DMS79 treated with DMSO at 0.1 percent for 48 hours (cell line): ENCODE data around the gene POC1A.

Experiments used
- DNase-seq: peaks from one replicate; lab custom pipeline; 2025; lab: John Stamatoyannopoulos, UW

The POC1A gene

DNA sequence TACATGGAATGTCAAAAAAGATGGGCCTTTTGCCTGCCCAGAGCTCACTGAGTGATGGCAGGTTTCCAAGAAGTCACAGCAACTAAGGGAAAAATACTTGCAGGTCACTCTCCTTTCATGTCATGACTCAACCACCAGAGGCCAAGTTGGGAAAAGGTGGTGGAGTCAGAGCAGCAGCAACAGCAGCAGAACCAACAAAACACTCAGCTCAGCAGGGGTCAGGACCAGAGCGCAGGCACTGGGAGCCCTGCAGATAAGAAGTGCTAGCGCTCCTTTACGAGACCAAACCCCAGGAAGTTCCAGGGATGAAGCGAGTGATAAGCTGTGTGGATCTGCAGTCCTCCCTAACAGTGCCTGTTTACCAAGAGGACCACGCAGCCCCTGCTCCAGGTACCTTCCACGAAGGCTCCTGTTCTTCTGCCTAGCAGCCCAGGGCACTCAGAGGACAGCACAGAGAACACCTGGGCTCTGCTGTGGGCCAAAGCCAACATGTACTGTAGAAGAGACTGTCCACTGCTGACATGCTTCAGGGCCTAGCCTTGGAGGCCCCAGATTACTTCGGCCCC, 26.0 kb downstream of the POC1A start:
- no peak for DNase-seq

DNA sequence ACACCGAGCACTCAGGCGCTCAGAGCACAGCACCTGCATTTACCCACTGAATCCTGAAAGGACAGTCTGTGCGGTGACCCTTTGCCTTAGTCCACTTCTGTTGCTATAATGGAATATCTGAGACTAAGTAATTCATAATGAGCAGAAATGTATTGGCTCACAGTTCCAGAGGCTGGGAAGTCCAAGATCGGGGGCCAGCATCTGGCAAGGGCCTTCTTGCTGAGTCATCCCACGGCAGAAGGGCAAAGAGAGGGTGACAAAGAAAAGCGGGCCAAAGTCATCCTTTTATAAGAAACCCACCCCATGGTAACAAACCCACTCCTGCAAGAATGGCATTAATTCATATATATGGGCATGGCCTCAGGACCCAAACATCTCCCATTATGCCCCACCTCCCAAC, 27.7 kb downstream of the POC1A start:
- DNase-seq, result no peak

DNA sequence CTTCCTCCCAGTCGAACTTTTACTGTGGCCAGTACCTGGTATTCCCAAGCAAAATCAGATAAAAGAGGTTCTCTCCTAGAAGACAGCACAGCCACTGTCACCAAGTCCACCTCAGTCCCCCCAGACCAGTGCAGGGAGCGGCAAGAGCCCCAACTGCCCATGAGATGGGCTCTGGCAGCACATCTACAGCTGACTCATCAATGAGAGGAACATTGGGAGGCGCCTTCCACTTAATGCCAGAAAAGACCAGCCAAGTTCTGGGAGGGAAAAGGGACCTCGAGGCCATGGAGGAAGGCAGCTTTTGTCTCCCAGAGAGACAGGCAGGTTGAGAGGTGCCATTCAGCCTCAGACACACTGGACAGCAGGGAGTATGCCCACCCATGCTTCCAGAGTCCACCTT, 28.2 kb downstream of the POC1A start:
- no peak for DNase-seq

DNA sequence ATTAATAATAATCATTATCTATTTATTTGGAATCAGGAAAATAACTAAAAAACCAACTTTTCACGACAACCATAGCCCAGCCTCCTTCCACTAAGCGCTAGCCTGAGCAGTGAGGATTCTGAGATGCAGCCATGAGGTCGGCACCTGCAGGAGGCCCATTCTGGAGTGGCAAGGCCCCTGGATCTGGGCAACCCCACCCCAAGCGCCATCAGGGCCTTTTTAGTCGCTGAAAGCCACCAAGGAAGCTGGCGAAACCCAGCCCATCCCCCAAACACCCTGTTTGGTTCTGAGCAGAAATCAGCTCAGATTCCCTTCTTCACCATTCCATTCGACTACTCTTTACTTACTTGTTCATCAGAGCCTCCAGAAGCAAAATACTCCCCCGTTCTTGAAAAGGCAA, 29.5 kb downstream of the POC1A start:
- no peak for DNase-seq

DNA sequence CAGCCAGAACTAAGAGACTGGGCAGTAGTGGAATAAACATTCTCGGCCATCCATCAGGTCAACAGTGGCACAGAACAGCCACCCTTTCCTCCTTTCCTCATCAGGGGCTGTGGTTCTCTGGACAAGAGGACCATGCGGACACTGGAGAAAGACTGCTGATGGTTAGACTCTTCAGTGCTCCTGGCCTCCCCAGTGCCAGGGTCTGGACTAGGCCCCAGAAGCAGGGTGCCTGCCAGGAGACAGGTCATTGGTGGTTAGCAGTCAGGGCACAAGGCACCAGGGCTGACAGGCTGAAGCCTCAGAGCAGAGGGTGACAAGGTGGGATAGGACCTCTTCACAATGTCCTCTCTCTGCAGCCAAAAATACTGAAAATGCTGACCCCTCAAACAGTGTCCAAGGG, 30.1 kb downstream of the POC1A start:
- DNase-seq, result no peak

DNA sequence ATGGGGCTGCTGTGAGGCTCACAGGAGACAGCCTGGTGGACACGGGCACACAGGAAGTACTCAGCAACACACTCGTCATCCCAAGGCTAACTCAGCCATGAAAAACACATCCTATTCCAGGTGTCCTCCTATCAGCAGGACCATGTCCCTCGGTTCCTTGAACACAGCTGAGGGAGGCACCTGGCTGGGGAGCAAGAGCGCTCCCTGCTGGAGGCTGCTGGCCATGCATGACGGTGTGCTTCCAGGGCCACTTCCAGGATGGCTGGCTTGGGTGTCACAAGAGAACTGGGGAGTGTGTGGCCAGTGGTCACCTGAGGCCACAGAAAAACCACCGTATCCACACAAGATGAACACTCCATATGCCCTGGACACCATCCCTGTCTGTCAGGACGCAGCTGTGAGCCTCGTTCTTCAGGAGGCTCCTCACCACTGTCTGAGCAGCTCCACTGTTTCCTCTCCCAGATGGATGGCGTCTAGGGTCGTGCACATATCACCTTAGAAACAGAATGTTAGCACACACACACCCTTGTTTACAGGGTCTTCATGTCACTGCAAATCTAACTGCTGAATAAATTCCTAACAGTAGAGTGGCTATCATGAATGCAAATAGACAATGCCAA, 31.0 kb downstream of the POC1A start:
- DNase-seq, result no peak

DNA sequence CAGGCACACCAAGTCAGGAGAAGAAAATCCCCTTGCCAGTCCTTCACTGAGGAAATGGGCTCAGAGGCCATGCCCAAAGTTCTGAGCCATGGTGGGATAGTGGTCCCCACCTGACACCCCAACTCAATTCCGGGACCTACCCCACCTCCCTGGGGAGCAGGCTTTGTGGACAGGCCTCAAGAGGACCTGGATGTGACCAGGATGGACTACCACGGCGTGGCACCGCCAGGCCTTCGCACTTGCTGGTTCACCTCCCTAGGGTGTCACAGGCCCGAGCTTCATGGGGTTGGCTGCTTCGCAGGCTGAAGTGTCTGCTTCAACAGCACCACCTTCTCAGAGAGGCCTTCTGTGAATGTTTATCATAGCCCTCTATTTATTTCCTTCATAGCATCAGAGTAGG, 31.7 kb downstream of the POC1A start:
- DNase-seq, result no peak

DNA sequence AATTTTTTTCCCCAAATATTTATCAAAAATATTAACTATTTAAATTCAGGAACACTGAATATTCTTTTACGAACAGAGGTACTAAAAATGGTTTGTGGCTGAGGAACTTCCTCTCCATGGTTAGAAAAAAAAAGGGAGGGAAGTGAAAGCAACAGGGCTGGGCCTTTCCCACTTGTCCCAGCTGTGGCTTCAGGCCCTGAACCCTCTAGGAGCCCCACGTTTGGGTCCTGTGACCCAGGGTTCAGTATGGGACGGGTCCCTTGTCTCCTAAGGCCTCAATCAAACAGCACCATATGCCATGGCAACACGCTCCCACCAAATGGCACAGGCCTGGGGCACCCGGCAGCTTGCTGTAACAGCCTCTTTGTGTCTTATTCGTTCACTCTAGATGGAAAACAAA, 32.4 kb downstream of the POC1A start:
- no peak for DNase-seq

DNA sequence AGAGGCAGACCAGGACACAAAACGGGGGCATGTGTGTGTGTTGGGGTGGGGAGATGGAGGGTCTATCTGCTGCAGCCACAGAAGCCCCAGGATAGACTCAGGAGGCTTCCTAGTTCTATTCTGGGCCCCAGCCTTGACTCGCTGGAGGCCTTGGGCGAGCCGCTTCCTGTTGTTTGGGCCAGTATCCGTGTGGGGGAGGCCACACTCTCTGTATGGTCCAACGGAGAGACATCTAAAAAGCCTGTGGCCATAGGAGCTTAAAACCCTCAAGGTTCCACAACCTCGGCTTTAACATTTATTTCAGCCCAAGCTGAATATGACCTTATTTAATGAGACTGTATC, 32.8 kb downstream of the POC1A start:
- DNase-seq, result no peak

DNA sequence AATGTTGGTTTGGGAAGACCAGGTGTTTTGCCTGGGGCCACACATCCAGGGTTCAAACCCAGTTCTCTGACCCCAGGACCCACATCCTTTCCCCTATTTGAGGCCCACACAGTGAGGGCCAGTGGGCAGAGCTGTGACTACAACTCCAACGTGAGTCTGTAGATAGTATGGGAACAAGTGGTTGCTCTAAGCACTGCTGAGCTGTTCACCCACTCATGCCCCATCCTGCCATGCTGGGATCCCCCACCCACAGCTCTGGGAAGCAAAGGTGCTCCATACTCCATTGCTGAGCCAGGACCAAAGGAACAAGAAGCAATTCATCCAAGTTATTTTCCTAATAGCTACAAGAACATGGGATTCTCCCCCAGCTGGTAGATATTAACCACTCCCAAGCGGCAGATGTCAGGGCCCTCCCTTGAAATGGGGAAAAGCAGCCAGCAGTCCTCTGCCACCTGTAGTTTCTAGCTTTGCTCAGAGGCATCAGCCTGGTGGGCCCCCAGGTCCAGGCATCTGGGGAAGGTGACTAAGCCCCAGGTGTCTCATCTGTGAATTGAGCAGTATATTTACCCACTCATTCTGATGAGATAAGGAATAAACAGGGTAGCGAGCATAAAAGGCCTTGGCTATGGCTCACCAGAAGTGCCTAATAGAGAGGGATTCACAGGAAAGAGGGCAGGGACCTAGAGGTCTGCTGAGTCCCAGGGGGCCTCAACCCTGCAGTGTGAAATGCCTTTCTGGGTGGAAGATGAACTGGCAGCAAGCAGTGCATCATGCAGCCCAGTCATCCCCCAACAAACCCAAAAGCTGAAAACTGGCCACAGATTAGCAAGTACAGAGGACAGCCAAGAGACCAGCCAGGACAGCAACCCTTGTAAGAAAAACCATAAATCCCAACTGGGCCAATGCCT, 33.4 kb downstream of the POC1A start:
- no peak for DNase-seq

DNA sequence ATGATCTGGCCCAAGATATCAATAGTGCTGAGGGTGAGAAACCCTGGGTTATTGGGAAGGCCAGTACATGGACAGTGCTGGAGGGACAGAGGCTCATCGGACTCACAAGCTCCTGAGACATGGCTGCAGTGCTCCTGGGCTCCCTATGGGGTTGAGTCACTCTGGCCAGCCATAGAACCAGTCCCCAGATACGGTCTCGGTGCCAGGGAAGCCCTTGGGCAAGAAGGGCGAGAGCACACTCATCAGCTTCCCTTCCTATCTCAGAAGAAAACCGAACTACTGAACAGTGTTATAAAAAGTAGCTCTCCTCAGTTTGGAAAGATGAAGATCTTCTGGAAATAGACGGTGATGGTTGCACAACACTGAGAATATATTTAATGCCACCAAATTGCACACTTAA, 34.4 kb downstream of the POC1A start:
- DNase-seq, result no peak

DNA sequence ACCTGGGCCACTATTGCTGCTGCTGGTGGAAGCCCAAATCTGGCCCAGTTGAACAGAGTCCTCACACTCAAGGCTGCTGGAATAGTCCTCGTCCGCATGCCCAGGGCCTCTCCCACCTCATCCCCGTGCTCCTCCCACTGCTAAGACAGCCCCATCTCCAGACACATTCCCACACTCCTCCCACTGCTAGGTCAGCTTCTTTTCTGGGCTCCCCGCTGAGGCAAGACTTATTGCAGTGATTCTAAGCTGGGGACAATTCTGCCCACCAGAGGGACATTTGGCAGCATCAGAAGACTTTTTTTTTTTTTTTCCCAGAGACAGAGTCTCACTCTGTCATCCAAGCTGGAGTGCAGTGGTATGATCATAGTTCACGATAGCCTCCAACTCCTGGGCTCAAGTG, 35.1 kb downstream of the POC1A start:
- no peak for DNase-seq

DNA sequence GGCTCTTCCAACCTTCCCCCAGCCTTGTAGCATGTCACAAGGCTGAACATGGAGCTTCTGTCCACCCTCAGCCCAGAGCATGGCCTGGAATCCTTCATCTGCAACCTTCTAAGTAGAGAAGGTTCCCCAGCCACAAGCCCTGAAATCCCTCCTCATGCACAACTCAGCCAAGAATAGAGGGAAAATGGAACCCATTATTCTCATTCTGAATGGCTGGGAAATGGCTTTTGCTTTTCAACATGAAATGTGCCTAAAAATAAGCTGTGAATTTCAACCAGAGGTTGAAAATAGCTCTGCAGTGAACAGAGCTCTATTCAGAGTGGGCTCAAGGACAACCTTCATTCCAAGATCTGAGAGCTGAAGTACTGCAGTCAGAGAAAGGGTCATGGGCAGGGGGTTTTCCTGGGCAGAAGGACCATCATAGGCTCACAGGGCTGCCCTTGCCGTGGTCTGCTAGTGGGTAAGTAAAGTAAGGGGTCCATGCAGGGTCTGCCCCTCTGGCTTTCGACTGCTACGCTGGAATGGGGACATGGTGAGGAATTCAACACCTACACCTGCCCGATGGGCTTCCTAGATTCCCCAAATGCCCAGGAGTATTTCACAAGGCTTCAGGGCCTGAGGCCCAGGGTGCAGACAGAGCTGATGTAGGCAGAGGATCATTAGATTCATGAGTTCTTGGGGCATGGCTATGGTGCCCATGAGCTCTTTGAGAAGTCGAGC, 35.9 kb downstream of the POC1A start:
- no peak for DNase-seq

DNA sequence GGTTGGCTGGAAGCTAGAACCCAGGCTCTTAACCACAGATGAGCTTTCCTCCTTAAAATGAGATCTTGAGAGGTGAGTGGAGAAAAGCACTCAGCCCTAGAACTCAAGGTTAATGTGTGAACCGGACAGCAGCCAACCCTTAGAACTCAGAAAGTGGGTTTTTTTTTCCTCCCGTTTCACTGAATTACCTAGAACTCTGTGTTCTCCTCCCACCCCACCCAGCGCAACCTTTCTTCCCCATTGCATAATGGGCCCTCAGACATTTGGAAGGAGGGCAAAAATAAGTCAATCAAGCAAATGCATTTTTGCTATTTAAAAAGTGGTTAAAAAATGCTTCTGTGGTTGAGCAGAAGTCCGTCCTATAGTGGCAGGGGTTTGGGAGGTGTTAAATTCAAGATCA, 36.7 kb downstream of the POC1A start:
- DNase-seq, result no peak

DNA sequence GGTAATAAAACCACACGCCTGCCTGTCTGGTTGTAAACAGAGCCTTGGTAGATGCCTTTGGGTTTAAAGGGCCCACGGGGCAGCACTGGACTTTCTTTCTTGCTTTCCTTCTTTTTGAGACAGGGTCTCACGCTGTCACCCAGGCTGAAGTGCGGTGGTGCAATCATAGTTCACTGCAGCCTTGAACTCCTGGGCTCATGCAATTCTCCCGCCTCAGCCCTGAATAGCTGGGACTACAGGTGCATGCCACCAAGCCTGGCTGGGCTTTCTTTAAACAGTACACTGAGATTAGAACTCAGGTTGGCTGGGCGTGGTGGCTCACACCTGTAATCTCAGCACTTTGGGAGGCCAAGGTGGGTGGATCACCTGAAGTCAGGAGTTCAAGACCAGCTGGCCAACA, 42.2 kb downstream of the POC1A start:
- DNase-seq, result no peak

DNA sequence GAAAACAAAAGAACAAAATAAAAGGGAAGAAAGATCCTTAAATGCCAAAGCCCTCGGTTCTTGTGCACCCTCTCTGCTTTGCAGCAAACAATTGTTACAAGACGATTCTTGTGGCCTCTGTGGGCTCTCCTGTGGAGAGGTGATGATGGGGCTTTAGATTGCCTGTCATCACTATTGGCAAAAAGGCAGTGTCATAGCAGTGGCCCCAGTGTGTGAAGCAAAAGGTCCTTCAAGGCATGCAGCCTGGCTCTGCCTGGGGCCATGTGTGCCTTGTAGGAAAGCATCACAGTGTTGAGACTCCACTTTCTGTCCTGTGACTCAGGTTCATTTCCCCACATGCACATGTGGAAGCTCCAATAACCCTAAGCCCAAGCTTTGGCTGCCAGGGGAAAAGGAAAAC, 43.7 kb downstream of the POC1A start:
- no peak for DNase-seq

DNA sequence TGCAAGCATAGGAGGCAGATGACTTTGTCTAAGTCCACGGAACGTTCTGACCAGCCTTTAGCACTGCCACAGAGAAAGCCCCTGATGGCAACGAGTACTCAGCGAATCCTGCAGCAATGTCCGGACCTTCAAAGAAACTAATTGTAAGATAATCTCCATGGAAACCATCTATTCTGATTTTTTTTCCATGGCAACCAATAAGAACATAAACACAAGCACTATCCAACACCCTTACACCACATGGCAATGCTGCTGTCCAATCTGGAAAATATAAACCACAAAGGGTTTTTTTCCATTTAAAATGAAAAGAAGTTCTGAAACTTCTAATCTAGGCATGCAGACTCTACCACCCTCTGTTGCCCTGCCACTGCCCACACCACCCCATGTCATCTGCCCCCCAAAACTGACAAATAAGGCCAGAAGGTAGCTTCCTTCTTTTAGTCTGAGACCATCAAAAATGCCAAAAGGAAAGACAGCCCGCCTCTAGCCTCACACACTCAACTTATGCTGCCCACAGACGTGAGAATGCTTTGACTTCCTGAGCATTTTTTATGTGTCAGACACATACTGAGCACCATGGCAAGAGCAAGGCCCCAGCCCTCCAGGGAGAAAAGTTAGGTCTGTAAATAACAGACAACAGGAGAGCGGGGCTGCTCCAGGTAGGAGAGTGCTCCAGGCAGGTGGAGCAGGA, 44.5 kb downstream of the POC1A start:
- no peak for DNase-seq

DNA sequence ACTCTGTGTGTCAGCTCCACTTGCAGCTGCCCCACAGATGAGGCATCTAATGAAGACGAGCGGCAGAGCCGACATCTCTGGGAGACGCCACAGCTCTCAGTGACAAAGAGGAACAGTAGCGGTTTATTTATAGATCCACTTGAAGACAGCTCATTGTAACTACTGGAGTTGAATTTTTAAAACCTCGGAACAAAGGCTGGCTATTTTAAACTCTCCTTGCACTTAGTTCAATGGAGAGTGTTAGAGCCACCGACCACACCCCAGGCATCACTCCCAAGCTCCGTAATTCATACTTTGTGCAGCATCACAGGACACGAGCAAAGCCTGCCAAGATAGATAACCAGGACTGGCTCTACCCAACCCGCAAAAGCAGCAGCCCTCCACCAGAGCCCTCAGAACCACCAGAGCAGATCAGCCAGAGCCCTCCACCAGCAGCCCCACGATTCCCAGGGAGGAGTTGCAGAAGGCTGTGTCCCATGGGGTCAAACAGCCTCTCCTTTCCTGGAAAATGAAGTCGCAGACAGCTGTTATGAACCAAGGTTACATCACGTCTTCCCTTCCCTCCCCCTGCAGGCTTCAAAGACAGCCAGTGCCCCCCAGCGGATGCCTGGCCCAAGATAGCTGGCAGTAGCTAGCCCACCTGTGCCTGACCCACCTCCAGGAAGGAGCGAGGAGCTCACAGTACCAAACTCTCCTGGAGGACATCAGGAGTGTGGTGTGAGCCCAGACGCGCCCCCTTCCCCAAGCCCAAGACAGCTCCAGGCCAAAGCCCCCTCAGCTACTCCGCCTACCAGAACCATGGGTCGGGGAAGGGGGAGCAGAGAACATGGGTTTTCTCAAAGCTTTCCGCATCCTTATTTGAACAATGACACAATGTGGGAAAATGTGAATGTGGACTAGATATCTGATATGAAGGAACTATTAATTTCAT, 45.7 kb downstream of the POC1A start:
- no peak for DNase-seq

DNA sequence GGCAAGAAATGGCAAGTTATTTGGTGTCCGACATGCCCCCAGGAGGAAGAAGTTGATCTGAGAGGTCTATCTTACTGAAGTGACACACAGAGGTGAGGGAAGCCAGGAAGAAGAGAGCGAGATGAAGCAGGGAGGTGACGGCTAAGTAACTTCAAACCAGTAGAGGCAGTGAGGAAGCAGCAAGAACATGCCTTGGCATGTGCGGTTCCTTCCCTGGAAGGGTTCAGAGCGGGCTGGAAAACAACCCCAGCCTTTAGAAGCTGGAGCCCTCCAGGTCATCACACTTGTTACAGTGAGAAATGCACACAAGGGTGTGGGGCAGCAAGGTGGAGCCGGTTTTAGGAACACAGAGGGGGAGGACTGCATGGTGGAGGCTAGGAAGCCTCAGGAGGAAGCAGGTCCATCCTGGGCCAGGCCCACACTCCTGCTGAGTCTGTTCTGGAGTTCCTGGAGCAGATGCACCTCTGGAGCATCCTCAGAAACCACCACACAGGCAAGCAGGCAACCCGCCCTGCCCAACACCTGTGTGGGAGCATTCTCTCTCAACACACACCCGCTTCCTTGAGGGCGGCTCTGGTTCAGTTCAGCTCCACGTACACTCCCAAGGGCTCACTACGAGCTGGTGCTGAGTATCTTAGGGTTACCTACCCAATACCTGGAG, 47.1 kb downstream of the POC1A start:
- no peak for DNase-seq
